MM.1S (cell line): ENCODE results near the gene SHROOM3.

ENCODE experiments used
- DNase-seq: peaks from one replicate; pipeline ENCODE4 v3.0.0-alpha.2; 2015
- H2AFZ ChIP-seq: fragments of 300-600 bp; sonication (generic); 2 replicates; pipeline ENCODE4 v1.6.0; 2016; ENCODE audit warnings: antibody characterized with exemption, low read length
- H3F3A ChIP-seq: fragments of 300-600 bp; sonication (generic); 2 replicates; pipeline ENCODE4 v1.6.1; 2016; ENCODE audit warnings: mild to moderate bottlenecking, antibody characterized with exemption, low read length, moderate library complexity, mixed read lengths; ENCODE audit not compliant: insufficient read depth
- H3K27ac ChIP-seq: fragments of 300-600 bp; sonication (generic); 2 replicates; pipeline ENCODE4 v1.5.1; 2016; ENCODE audit warnings: mild to moderate bottlenecking, low read length
- H3K27me3 ChIP-seq: fragments of 300-600 bp; sonication (generic); replicated peaks from 2 replicates; pipeline ENCODE4 v1.6.0; 2016; ENCODE audit warnings: low read length; ENCODE audit not compliant: insufficient read depth
- H3K36me3 ChIP-seq: fragments of 300-600 bp; sonication (generic); replicated peaks from 2 replicates; pipeline ENCODE4 v1.6.1; 2016; ENCODE audit warnings: mild to moderate bottlenecking, low read length, mixed read lengths; ENCODE audit not compliant: insufficient read depth
- H3K4me1 ChIP-seq: fragments of 300-600 bp; sonication (generic); 2 replicates; pipeline ENCODE4 v1.6.1; 2016; ENCODE audit warnings: low read length, mixed read lengths
- H3K4me2 ChIP-seq: fragments of 300-600 bp; sonication (generic); 2 replicates; pipeline ENCODE4 v1.6.0; 2016; ENCODE audit warnings: low read depth, low read length
- H3K4me3 ChIP-seq: fragments of 300-600 bp; sonication (generic); 2 replicates; pipeline ENCODE4 v1.5.1; 2016; ENCODE audit warnings: low read length, mixed read lengths
- H3K79me2 ChIP-seq: fragments of 300-600 bp; sonication (generic); 2 replicates; pipeline ENCODE4 v1.6.1; 2016; ENCODE audit warnings: mixed run types, low read length, mixed read lengths
- H3K9ac ChIP-seq: fragments of 300-600 bp; sonication (generic); 2 replicates; pipeline ENCODE4 v1.6.1; 2016; ENCODE audit warnings: low read length, mixed read lengths
- H3K9me2 ChIP-seq: fragments of 300-600 bp; sonication (generic); replicated peaks from 2 replicates; pipeline ENCODE4 v1.6.1; 2016; ENCODE audit warnings: mild to moderate bottlenecking, low read length, mixed read lengths; ENCODE audit not compliant: insufficient read depth
- H3K9me3 ChIP-seq: fragments of 300-600 bp; sonication (generic); replicated peaks from 2 replicates; pipeline ENCODE4 v1.6.1; 2016; ENCODE audit warnings: mild to moderate bottlenecking, low read length, mixed read lengths; ENCODE audit not compliant: insufficient read depth
- H4K20me1 ChIP-seq: fragments of 300-600 bp; sonication (generic); 2 replicates; pipeline ENCODE4 v1.6.1; 2016; ENCODE audit warnings: mild to moderate bottlenecking, low read length, moderate library complexity, mixed read lengths; ENCODE audit not compliant: insufficient read depth
- CTCF ChIP-seq: fragments of 300-600 bp; sonication (generic); IDR thresholded peaks from 2 replicates; pipeline ENCODE4 v1.5.1; 2016; ENCODE audit warnings: antibody characterized with exemption, low read length, mixed read lengths
- EZH2 ChIP-seq: fragments of 300-600 bp; sonication (generic); optimal IDR thresholded peaks from 2 replicates; pipeline ENCODE3; 2017; ENCODE audit warnings: low read depth, mild to moderate bottlenecking, antibody characterized with exemption, low read length, mixed read lengths
- EZH2phosphoT487 ChIP-seq: fragments of 300-600 bp; sonication (generic); IDR thresholded peaks from 2 replicates; pipeline ENCODE4 v1.6.1; 2018; ENCODE audit warnings: antibody characterized with exemption, low read length

The SHROOM3 gene

GRCh38 chr4:76708971-76709771, 274.1 kb downstream of the SHROOM3 start:
- no peak overlapping the region for H2AFZ ChIP-seq
- H3K4me3 ChIP-seq: no peak overlapping the region
- H3K4me2 ChIP-seq: no peak overlapping the region
- peaks cover 34% of the 10 kb centered on the region for H3K4me1 ChIP-seq
- H3K9me2 ChIP-seq: no peaks in the 10 kb centered on the region
- no peak for DNase-seq
- TF ChIP-seq EZH2 (no peak), EZH2phosphoT487 (no peak), CTCF (no peak)
- H3K27me3 ChIP-seq: no peaks in the 10 kb centered on the region
- H3K79me2 ChIP-seq: peaks cover 98% of the 10 kb centered on the region
- no peak overlapping the region for H3K27ac ChIP-seq
- no peaks in the 10 kb centered on the region for H3K9me3 ChIP-seq
- no peaks in the 10 kb centered on the region for H3F3A ChIP-seq
- H3K36me3 ChIP-seq: peaks cover 3% of the 10 kb centered on the region; the same call in 1 of the 2 replicates
- no peak overlapping the region for H3K9ac ChIP-seq
- H4K20me1 ChIP-seq: no peaks in the 10 kb centered on the region

GRCh38 chr4:76709772-76710090, 274.7 kb downstream of the SHROOM3 start:
- Histone ChIP-seq H3K27me3 (no peaks in the 10 kb centered on the region), H3K9me2 (no peaks in the 10 kb centered on the region), H3K36me3 (peaks cover 9% of the 10 kb centered on the region; the same call in 1 of the 2 replicates), H3K4me2 (no peak overlapping the region), H3F3A (no peaks in the 10 kb centered on the region), H3K9ac (no peak overlapping the region), H3K27ac (no peak overlapping the region), H3K9me3 (no peaks in the 10 kb centered on the region), H3K4me1 (peaks cover 29% of the 10 kb centered on the region), H2AFZ (no peak overlapping the region), H3K4me3 (no peak overlapping the region), H3K79me2 (peaks cover 98% of the 10 kb centered on the region), H4K20me1 (no peaks in the 10 kb centered on the region)
- DNase-seq: no peak
- TF ChIP-seq CTCF: no peak
- no peak for TF ChIP-seq EZH2phosphoT487
- no peak for TF ChIP-seq EZH2

- Histone ChIP-seq H3K4me1 (peaks cover 36% of the 10 kb centered on the region), H2AFZ (no peak overlapping the region), H3K4me2 (no peak overlapping the region), H3F3A (no peaks in the 10 kb centered on the region; the same call in 1 of the 2 replicates), H3K9me3 (no peaks in the 10 kb centered on the region), H3K36me3 (peaks cover 10% of the 10 kb centered on the region; the same call in 1 of the 2 replicates), H4K20me1 (peaks cover 6% of the 10 kb centered on the region; the same call in 1 of the 2 replicates), H3K27me3 (no peaks in the 10 kb centered on the region), H3K27ac (no peak overlapping the region), H3K79me2 (peaks cover 98% of the 10 kb centered on the region), H3K4me3 (no peak overlapping the region), H3K9me2 (no peaks in the 10 kb centered on the region), H3K9ac (no peak overlapping the region)
- TF ChIP-seq EZH2phosphoT487 (no peak), CTCF (no peak), EZH2 (no peak)
- DNase-seq: no peak
Observed at GRCh38 chr4:76712564-76712963, 277.5 kb downstream of the SHROOM3 start.
